ENCODE data around the gene XKR3.

XKR3 gene

GRCh38 chr22:16834971-16835370, 9.8 kb upstream of the XKR3 start:
- no peak for TF ChIP-seq EZH2phosphoT487 (conservative IDR thresholded peaks at IDR 0.05; ENCODE audit: low read length)
- no peak for TF ChIP-seq CTCF (IDR thresholded peaks at IDR 0.05; ENCODE audit: insufficient read depth, low read length, poor library complexity, severe bottlenecking)

GRCh38 chr22:16831257-16831656, 6.0 kb upstream of the XKR3 start:
- Histone ChIP-seq H3K4me2 (ENCODE audit: low read depth, low read length, poor library complexity, severe bottlenecking) (no peak overlapping the region), H3K9me2 (replicated peaks; ENCODE audit: insufficient read depth, low read length) (no peaks in the 10 kb centered on the region), H3K4me3 (ENCODE audit: insufficient read depth, low read length, poor library complexity, severe bottlenecking) (no peak overlapping the region), H3K79me2 (ENCODE audit: insufficient read depth, low read length) (no peaks in the 10 kb centered on the region), H4K20me1 (ENCODE audit: low read depth, low read length) (no peaks in the 10 kb centered on the region), H2AFZ (ENCODE audit: low read depth, low read length, severe bottlenecking) (no peak overlapping the region), H3F3A (ENCODE audit: insufficient read depth) (no peaks in the 10 kb centered on the region), H3K36me3 (ENCODE audit: low read length) (no peaks in the 10 kb centered on the region), H3K9ac (ENCODE audit: low read length) (no peak overlapping the region), H3K9me3 (ENCODE audit: insufficient read depth, low read length) (no peaks in the 10 kb centered on the region), H3K27ac (ENCODE audit: low read depth, low read length) (no peak overlapping the region), H3K27me3 (ENCODE audit: low read length) (no peaks in the 10 kb centered on the region)
- TF ChIP-seq CTCF (IDR thresholded peaks at IDR 0.05; ENCODE audit: insufficient read depth, low read length, poor library complexity, severe bottlenecking) (no peak), EZH2phosphoT487 (conservative IDR thresholded peaks at IDR 0.05; ENCODE audit: low read length) (no peak)

More at GRCh38 chr22:16834971-16835370, 9.8 kb upstream of the XKR3 start:
- H3K27ac ChIP-seq (ENCODE audit: low read depth, low read length) = no peak overlapping the region
- H3K27me3 ChIP-seq (ENCODE audit: low read length) = no peaks in the 10 kb centered on the region
- H4K20me1 ChIP-seq (ENCODE audit: low read depth, low read length) = no peaks in the 10 kb centered on the region
- no peaks in the 10 kb centered on the region for H3K79me2 ChIP-seq (ENCODE audit: insufficient read depth, low read length)
- H3K9me2 ChIP-seq (replicated peaks; ENCODE audit: insufficient read depth, low read length) = no peaks in the 10 kb centered on the region
- no peaks in the 10 kb centered on the region for H3F3A ChIP-seq (ENCODE audit: insufficient read depth)
- no peak overlapping the region for H3K4me3 ChIP-seq (ENCODE audit: insufficient read depth, low read length, poor library complexity, severe bottlenecking)
- H3K9me3 ChIP-seq (ENCODE audit: insufficient read depth, low read length) = no peaks in the 10 kb centered on the region
- no peaks in the 10 kb centered on the region for H3K36me3 ChIP-seq (ENCODE audit: low read length)
- H3K9ac ChIP-seq (ENCODE audit: low read length) = no peak overlapping the region
- H3K4me2 ChIP-seq (ENCODE audit: low read depth, low read length, poor library complexity, severe bottlenecking) = no peak overlapping the region
- H2AFZ ChIP-seq (ENCODE audit: low read depth, low read length, severe bottlenecking) = no peak overlapping the region

DNA sequence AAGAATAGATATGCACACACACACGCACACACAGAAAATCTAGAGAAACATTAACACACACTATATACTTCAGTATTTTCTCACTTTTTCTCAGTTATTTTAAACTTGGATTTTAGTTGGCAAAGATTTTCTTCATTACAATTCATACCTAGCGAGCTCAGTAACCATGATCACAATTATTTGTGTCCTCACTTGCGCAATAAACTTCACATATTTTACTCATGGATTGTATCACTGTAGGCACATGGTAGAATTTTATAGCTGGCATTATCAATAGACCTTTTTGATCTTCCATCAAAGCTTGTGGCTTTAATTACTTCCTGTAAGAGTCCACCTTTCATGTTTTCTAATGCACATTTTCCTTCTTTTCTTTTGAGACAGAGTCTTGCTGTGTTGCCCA, 4.8 kb upstream of the XKR3 start:
- Histone ChIP-seq H3F3A (ENCODE audit: insufficient read depth) (no peaks in the 10 kb centered on the region), H3K27me3 (ENCODE audit: low read length) (no peaks in the 10 kb centered on the region), H3K9ac (ENCODE audit: low read length) (no peak overlapping the region), H2AFZ (ENCODE audit: low read depth, low read length, severe bottlenecking) (no peak overlapping the region), H3K36me3 (ENCODE audit: low read length) (no peaks in the 10 kb centered on the region), H3K4me2 (ENCODE audit: low read depth, low read length, poor library complexity, severe bottlenecking) (no peak overlapping the region), H3K9me2 (replicated peaks; ENCODE audit: insufficient read depth, low read length) (no peaks in the 10 kb centered on the region), H3K27ac (ENCODE audit: low read depth, low read length) (no peak overlapping the region), H3K4me3 (ENCODE audit: insufficient read depth, low read length, poor library complexity, severe bottlenecking) (no peak overlapping the region), H3K79me2 (ENCODE audit: insufficient read depth, low read length) (no peaks in the 10 kb centered on the region), H4K20me1 (ENCODE audit: low read depth, low read length) (no peaks in the 10 kb centered on the region), H3K9me3 (ENCODE audit: insufficient read depth, low read length) (no peaks in the 10 kb centered on the region)
- TF ChIP-seq EZH2phosphoT487 (conservative IDR thresholded peaks at IDR 0.05; ENCODE audit: low read length) (no peak), CTCF (IDR thresholded peaks at IDR 0.05; ENCODE audit: insufficient read depth, low read length, poor library complexity, severe bottlenecking) (no peak)

All from SU-DHL-6 (cell line).